HG03064 (cell line): ENCODE data around the gene PPIC.

Experiments used
- ATAC-seq: cut with Tn5 transposase; IDR thresholded peaks from one replicate; pipeline ENCODE4 v1.9.1; 2021; ENCODE audit warnings: low read depth; ENCODE audit not compliant: unreplicated experiment

Gene PPIC

DNA sequence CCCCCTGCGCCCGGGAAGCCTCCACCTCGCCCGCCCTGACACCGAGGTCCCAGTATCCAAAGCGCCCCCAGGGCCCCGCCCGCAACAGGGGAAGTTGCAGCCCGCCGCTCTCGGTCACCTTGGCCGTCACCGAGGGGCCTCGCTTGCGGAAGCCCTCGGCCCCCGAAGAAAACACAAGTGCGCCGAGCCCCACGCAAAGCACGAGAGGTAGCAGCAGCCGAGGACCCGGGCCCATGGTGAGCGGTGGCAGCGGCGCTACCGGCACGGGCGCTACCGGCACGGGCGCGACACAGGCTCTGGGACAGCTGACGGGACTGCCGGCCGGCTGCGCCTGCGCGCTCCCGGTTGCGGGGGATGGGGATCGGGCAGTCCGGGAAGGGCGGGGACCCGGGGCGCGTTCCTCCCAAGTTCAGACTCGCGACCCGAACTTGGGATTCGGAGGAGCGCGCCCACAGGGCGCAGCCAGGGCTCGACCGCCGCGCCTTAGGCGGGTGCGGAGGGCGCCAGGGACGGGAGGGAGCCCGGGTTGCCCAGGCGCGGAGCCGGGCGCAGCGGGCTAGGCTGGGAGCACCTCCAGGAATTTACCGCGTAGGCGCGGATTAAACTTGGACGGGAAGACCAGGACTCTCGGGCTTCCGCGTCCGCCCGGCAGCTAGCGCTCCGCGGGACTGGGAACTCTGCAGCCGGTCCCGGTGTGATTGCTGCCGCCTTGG is at the start of gene PPIC:
Gene PPIC, minus strand, starts transcription at position 335 of the 713 bp plus-strand sequence. Its CDS starts 100 bp downstream, at position 235.
- no peak for ATAC-seq

DNA sequence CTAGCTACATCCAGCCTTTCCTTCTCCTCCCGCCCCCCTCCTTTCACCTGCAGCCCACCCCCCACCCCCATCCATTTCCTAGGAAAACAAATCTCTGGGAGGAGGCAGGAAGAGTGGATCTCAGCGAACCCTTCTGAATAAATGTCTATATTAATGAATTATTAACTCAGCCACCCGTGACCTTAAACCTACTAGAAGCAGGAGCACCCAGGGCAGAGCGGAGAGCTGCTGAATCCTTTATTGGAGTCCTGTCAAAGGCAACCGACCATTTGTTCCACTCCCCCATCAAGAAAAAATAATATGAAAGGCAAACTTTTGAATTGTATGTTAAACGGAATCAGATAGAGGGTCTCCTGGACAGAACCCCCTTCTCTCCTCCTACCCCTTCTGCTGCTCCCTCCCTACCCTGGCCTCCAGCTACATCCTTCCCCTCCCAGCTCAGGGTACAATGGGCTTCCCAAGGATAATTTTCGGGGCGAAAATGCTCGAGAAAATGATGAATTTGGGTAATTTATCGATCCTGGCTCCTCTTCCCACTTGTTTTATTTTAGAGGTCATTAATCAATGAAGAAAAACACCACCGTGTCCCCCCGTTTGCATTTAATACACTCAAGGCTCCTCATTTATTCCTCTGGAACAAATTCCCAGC is 49.2 kb upstream of the PPIC start:
- no peak for ATAC-seq

DNA sequence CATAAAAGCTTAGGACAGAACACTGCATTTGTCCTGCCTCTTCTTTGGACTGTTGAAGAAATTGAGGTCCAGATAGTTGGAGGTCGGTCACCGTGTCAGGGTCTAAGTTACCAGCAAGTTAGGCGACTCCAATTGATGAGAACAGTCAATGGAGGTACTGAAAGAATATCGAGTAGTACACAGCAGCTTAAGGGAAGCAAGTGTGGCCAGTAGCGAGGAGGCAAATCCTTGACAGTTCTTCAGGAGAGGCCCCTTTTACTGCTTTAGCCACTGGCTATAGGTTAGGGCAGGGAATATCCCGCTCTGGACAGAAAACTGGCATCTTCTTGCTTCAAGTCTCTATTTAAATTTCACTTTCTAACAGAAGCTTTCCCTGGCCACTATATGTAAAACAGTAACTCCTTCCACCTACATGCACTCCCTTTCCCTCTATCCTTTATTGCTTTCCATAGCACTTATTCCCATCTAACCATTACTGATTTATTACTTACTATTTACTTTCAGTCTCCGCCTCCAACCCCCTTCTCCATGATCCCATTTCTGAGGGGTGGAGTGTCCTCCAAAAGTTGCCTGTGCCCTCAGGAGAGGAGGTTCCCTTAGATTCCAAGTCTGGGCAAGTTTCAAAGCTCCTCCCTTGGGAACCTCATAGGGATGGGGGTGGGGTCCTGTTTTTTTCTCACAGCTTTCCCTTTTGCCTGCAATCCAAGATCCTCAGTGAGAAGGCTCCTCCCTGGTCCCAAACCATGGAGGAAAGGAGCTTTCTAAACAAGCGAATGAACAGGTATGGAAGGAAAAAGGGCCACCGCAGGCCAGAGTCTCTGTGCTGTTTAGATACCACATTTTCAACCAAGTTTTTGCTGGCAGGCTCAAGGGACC is 48.4 kb upstream of the PPIC start:
- no peak for ATAC-seq

DNA sequence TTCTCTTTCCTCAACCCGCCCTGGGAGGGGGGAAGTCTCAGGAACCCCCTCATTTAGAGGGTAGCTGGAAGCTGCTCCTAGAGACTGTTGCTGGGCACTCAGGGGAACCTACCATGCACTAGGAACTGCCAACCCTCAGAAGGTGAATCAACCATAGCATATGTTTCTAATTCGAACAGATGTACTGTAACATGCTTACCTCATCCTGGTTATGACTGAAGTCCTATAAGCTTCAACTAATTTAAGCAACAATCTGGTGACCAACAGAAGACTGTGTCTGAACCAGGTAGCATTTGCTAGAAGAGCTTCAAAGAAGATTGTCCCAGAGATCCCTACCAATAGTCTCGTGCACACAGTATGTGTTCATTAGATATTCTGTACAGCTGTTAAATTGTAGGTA is 46.8 kb upstream of the PPIC start:
- no peak for ATAC-seq

DNA sequence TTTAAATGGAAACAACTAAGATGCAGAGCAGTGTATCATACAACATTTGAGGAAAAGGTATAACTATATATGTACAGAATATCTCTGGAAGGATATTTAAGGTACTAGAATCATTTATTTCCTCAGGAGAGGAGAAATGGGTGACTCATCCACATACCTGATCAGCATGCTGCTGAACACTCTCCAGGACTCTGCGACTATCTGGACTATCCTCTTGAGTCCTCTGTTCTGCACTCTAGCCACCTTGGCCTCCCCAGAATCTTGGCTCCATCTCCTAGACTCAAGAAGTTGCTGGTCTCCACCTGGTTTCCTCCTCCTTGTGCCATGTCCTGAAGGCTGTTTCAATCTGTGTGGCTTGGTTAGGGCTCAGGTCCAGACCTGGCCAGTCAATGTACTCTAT is 43.7 kb upstream of the PPIC start:
- no peak for ATAC-seq

DNA sequence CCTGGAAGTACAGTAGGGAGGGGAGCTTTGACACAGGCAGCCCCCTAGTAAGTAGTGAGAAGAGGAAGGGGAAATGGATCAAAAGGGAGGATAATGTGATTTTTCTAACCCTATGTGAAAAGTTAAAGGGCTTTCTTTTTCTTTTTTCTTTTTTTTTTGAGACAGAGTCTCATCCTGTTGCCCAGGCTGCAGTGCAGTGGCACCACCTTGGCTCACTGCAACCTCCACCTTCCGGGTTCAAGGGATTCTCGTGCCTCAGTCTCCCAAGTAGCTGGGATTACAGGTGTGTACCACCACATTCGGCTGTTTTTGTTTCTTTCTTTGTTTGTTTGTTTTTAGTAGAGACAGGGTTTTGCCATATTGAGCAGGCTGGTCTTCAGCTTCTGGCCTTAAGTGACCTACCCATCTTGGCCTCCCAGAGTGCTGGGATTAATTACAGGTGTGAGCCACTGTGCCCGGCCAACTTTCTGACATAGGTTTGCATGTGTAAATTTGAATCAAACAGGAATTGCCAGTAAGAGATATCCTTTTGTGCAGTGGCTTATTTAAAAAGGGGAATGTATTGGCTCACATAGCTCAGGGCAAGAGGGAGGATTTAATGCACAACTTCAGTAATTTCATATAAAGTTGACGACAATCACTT is 39.1 kb upstream of the PPIC start:
- no peak for ATAC-seq

DNA sequence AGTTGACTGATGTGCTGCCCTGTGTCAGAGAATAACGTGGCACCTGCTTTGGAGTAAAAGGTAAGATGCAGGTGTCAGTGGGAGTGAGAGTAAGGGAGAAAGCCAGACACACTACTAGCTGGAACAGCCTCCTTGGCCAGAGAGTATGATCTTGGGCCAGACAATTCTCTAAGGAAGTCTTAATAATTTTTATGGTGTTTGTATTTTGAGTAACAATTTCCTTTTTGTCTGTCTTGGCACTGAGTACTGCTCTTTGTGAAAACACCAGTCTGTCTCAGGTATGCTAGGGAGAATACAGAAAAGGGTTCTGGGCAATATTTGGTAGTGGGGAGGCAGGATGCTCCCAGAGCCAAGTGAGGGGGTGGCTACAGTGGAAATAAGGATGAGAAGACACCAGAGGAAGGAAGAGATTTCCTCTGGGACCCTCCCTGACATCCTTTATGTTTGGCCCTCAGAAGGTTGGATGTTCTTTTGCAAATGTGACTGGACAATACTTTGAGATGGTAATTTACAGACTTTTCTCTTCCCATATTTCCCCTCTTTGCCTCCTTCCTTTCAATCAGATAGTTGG is 31.9 kb upstream of the PPIC start:
- ATAC-seq: no peak

DNA sequence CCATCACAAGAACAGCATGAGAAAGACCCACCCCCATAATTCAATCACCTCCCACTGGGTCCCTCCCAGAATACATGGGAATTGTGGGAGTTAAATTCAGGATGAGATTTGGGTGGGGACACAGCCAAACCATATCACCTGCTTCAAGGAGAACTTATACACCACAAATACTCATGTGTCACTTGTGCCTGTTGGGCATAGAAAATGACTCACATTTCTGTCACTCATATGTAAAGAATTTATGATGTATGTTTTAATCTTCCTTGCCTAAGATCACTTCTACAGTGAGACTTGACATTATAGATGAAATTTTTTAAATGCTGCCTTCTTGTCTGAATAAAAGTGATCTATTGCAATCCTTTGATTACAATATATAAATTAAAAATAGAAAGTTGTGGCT is 29.5 kb upstream of the PPIC start:
- ATAC-seq: no peak

DNA sequence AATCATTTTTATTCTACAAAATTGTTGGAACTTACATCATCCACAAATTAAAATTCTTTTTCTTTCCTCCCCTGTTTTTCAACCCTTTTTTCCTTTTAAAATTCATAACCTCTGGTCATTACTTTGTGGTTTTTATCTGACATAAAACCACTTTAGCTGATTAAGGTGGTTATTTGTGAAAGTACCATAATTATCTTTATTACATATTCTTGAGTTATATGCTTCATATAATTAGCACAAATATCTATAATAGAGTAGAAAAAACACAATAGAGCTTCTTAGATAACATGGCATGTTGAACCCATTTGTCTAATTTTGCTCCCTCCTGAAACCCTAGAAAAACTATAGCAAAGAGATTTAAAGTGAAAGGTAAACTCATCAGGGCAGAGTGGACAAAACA is 22.9 kb upstream of the PPIC start:
- no peak for ATAC-seq

DNA sequence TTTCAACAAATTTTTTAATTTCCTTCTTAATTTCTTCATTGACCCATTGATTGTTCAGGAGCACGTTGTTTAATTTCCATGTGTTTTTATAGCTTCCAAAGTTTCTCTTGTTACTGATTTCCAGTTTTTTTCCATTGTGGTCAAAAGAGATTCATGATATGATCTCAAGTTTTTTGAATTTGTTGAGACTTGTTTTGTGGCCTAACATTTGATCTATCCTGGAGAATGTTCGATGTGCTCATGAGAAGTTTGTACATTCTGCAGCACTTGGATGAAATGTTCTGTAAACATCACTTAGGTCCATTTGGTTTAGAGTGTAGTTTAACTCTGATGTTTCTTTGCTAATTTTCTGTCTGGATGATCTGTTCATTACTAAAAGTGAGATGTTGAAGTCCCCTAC is 14.7 kb upstream of the PPIC start:
- no peak for ATAC-seq

DNA sequence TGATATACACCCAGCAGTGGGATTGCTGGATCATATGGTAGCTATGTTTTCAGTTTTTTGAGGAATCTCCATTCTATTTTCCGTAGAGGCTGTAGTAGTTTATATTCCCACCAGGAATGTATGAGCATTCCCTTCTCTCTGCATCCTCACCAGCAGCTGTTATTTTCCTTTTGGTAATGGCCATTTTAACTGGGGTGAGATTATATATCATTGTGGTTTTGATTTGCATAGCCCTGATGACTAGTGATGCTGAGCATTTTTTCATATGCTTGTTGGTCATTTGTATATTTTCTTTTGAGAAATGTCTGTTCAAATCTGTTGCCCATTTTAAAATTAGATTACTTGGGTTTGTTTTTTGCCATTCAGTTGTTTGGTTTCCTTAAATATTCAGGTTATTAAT is 11.2 kb upstream of the PPIC start:
- ATAC-seq: no peak

DNA sequence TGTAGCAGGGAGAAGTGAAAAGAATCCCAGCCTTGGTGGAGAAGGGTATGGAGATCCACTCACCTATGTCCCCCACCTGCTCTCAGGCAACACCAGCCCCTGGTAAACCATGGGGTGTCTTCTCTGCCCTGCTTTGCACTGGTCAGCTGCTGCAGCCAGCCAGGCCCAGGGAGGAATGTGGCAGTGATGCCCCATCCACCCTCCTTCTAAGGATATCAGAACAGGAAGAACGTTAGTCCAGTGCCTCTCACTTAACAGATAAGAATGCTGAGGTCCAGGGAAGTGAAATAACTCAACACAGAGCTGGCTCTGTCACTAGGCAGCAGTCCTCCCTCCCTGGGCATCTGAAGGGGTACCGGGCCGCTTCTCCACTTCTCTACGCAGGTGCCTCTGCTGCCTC is 9.7 kb upstream of the PPIC start:
- no peak for ATAC-seq

DNA sequence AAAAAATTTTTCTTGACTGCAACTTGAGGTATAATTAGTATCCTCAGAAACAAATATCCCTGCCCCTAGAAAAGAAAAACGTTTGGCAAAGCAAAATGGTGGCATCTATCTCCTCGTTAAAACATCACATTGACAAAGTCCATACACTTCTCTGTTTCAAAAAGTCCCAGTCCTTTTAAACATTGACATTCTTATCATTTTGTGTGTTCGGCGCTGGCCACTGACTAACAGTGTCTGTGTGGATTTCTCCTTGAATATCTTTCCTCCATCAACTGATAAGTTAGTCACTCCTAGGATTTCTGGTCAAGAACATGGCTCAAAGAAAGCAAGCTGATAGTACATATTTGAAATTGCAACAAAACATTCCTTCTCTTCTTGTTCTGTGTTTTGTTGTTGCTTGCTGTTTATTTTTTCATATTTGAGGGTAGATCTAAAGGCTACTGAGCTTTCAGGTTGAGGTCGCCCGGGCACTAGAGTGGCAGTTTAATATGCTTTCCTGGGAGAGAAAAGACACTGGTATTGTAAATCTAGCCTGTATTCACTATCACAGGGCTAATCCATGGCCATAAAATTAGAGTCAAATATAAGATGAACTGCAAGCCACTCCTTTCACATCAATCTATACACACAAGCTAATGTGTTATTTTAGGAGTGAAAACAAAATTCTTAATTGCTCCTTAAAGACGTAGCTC is 8.5 kb upstream of the PPIC start:
- no peak for ATAC-seq

DNA sequence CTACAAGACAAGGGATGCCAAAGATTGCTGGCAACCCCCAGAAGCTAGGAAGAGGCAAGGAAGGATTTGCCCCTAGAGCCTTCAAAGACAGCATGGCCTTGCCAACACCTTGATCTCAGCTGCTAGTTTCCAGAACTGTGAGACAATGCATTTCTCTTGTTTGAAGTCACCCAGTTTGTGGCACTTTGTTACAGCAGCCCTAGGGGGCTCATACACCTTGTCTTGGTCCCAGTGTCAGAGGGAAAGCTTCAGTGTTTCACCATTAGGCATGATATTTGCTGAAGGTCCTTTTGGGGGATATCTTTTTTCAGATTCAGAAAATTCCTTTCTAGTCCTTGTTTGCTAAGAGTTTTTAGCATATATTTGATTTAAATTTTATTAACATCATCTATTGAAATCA is 3.1 kb upstream of the PPIC start:
- no peak for ATAC-seq

DNA sequence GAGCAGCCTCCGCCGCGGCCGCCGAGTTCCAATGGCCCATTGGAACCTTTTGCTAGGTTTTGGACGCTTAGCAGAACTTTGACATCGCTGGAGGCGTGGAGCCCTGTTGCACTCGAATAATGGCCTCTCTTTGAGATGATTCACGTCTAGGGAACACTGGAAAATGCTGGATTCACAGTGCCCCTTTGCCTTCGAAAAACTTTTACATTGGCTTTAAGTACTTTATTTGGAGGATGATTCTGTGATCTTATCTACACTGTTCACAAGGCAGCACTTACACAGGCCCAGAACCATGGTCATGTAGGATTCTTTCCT is 536 bp upstream of the PPIC start:
- no peak for ATAC-seq

DNA sequence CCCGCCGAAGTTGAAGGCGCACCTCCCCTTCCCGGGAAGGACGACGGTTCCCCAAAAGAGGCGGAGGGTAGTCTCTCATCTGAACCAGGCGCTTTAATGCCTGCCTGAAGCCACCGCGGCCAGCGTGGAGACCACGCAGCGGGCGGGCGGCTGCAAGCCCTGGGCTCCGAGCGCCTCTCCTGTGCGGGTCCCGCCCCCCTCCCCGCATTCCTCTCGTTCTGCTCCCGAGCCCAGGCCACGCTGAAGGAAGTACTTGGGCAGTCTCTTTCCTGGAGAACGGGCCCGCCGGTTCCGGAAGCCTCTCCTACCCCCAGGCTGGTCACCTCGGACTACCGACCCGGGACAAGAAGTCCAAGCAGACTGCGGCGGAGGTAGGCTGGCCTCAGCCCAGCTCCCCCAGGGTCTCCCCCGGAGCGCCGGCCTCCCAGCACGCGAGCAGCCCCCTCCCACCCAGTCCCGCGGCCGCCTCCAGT is 571 bp downstream of the PPIC start:
- no peak for ATAC-seq

DNA sequence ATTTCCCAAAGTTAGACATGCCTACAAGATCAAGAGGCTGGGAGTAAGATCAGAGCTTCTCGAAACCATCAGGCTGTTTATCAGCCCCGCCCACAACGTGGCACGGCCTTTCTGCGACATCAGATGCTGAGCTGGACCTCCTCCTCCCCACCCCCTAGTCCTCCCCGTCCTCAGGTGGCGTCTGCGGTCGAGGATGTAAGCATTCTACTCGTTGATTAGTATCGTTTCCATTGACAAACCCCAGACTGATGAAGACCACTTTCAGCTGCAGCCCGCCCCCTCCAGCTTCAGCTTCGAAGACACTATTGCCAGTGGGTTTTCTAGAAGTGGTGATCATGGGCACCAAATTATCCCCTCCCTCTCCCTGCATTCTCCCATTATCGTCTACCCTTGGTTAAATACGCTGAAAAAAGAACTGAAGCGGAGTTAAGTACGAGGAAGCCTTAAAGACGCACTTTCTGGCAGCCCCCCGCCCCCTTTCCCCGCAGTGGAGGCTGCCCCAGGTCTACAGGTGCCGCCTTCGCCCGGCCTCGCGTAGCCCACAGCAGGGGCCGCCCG is 1.1 kb downstream of the PPIC start:
- ATAC-seq: no peak

DNA sequence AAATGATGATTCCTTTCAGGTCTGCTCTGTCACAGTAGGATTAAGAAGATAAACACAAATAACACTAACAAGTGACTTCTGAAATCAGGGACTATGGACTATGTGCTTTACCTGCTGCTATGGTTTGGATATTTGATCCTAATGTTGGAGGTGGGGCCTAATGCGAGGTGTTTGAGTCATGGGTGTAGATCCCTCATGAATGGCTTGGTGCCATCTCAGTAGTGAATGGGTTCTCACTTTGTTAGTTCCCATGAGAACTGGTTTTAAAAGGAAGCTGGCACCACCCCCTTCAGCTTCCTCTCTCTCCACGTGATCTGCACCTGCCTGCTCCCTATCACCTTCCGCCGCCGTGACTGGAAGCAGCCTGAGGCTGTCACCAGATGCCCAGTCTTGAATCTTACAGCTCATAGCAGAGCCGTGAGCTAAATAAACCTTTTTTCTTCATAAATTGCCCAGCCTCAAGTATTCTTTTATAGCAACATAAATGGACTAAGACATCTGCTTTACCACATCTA is 3.3 kb downstream of the PPIC start:
- ATAC-seq: no peak

DNA sequence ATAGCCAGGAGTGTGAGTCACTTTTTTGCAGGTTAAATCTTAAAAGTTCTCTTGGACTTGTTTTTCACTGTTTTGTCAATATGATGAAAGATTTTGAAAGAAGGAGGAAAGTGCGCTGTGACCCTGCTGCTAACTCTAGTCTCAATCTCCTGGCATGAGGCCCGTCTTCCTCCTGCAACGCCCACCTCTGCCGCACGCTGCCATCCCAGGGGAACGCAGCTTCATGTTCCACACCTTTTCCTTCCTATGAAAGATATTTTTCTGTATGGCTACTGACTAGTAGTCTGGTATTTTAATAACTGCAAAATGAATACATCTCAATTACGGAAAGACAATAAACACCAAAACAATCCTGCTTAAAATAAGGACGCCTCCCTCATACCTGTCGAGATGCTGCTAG is 8.3 kb downstream of the PPIC start:
- no peak for ATAC-seq

DNA sequence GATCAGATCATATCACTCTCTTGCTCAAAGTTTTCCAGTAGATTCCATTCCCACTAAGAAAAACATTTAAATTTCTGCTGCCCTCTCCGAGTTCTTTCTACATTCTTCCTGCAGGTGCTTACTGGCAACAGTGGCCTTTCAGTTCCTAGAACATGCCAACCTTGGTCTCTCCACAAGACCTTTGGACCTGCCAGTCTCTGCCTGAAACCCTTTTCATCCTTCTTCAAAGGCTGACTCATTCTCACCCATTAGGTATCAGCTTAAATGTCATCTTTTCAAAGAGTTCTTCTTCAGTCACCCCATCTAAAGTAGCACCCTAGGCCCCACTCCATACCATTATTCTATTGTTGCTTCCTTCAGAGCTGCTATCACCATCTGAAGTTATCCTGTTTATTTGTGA is 21.8 kb downstream of the PPIC start:
- ATAC-seq: no peak
